GM12891 (cell line): ENCODE data around the gene GPX1.
"Not testable (repeated sequence)": the region's sequence is repeated elsewhere in the genome, so short reads cannot be mapped to it uniquely, and the experiment has no call there.

Experiments
- DNase-seq: peaks from one replicate; pipeline ENCODE4 v3.0.0; 2011; ENCODE audit warnings: low spot score; ENCODE audit not compliant: insufficient read length
- FAIRE-seq: peaks from 2 replicates; lab custom pipeline; 2011; peaks lifted over from hg19 to GRCh38; lab: Jason Lieb, UNC
- PAX5 ChIP-seq: IDR thresholded peaks from 2 replicates; pipeline ENCODE4 v1.6.1; 2011; ENCODE audit warnings: low read length, moderate library complexity, mild to moderate bottlenecking; ENCODE audit not compliant: insufficient read depth, severe bottlenecking
- POLR2A ChIP-seq: IDR thresholded peaks from 2 replicates; pipeline ENCODE4 v1.6.1; 2011; ENCODE audit warnings: low read depth, low read length, control low read depth
- POLR2AphosphoS5 ChIP-seq: IDR thresholded peaks from 2 replicates; pipeline ENCODE4 v1.6.1; 2011; ENCODE audit warnings: low read depth, low read length, control low read depth
- POU2F2 ChIP-seq: IDR thresholded peaks from 2 replicates; pipeline ENCODE4 v1.6.1; 2011; ENCODE audit warnings: low read depth, mild to moderate bottlenecking, control low read depth, low read length, moderate library complexity
- SPI1 ChIP-seq: IDR thresholded peaks from 2 replicates; pipeline ENCODE4 v1.6.1; 2011; ENCODE audit warnings: low read depth, low read length, control low read depth
- TAF1 ChIP-seq: IDR thresholded peaks from 2 replicates; pipeline ENCODE4 v1.6.1; 2011; ENCODE audit warnings: low read depth, low read length, control low read depth

The GPX1 gene

GRCh38 chr3:49359623-49360022 lies 1.5 kb upstream of the GPX1 start:
- TF ChIP-seq POLR2A (no peak), PAX5 (no peak), POLR2AphosphoS5 (no peak), POU2F2 (no peak), SPI1 (no peak), TAF1 (no peak)
- no peak for FAIRE-seq
- no peak for DNase-seq

DNA sequence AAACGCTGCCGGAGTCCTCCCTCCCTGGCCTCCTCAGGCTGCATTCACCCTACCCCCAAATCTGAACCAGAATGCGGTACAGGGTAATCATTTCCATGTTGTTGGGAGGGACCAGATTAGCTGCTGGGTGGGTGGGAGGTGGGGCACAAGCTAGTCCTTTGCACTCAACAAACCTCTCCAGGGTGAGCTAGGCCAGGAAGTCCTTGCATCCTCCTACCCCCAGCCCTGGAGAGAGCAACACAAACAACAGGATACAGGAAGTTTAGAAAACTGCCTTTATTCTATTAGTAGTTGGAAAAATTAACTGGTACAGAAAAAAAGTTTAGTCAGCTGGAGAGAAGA lies 702 bp upstream of the GPX1 start:
- FAIRE-seq, result peak; percentile 23
- no peak for TF ChIP-seq POU2F2
- no peak for TF ChIP-seq POLR2AphosphoS5
- TF ChIP-seq SPI1, result no peak
- TF ChIP-seq TAF1, result no peak
- TF ChIP-seq PAX5, result no peak
- no peak for TF ChIP-seq POLR2A
- DNase-seq, result no peak

GRCh38 chr3:49357443-49358216 lies 523 bp downstream of the GPX1 start:
- FAIRE-seq, result peak; percentile 63
- not testable (repeated sequence) for DNase-seq

- not testable (repeated sequence) for DNase-seq, FAIRE-seq
Measured at GRCh38 chr3:49357095-49357442, 1.1 kb downstream of the GPX1 start.

GRCh38 chr3:49352890-49353421 lies 5.2 kb downstream of the GPX1 start:
- no peak for TF ChIP-seq TAF1
- no peak for TF ChIP-seq POLR2A
- 0 out of 2 replicates have a peak, but pooled peaks have one; percentile 0 for TF ChIP-seq POLR2AphosphoS5
- FAIRE-seq, result no peak

DNA sequence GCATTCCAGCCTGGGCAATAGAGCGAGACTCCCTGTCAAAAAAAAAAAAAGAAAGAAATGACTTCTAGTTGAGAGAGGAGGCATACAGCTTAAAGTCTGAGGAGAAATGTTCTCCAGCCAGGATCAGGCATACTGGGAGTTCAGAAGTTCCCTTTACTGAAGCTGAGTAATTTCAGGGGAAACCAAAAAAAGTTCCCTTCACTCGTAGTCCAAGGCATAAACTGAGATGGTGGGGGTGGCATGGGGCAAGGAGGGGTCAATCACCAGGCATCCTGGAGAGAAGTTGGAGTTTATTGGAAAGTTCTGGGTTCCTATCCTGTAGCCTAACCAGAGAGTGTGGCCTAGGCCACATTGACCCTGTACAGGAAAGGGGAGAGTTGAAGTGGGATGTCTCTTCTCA lies 5.9 kb downstream of the GPX1 start:
- FAIRE-seq (no peak), DNase-seq (no peak)
- TF ChIP-seq PAX5 (no peak), SPI1 (no peak), TAF1 (no peak), POU2F2 (no peak), POLR2A (no peak), POLR2AphosphoS5 (no peak)

More at GRCh38 chr3:49352890-49353421, 5.2 kb downstream of the GPX1 start:
- no peak for DNase-seq

GRCh38 chr3:49351521-49352011 lies 6.6 kb downstream of the GPX1 start:
- FAIRE-seq (peak; percentile 45), DNase-seq (no peak)
- TF ChIP-seq TAF1, result no peak
- no peak for TF ChIP-seq SPI1
- TF ChIP-seq POU2F2, result no peak
- no peak for TF ChIP-seq PAX5
- TF ChIP-seq POLR2A, result no peak
- no peak for TF ChIP-seq POLR2AphosphoS5

GRCh38 chr3:49349348-49350114 lies 8.6 kb downstream of the GPX1 start:
- DNase-seq, result no peak
- TF ChIP-seq TAF1 (no peak), POLR2AphosphoS5 (no peak), POLR2A (no peak), POU2F2 (no peak), SPI1 (no peak), PAX5 (no peak)
- no peak for FAIRE-seq

GRCh38 chr3:49348361-49348760 lies 9.8 kb downstream of the GPX1 start:
- not testable (repeated sequence) for FAIRE-seq, DNase-seq

DNA sequence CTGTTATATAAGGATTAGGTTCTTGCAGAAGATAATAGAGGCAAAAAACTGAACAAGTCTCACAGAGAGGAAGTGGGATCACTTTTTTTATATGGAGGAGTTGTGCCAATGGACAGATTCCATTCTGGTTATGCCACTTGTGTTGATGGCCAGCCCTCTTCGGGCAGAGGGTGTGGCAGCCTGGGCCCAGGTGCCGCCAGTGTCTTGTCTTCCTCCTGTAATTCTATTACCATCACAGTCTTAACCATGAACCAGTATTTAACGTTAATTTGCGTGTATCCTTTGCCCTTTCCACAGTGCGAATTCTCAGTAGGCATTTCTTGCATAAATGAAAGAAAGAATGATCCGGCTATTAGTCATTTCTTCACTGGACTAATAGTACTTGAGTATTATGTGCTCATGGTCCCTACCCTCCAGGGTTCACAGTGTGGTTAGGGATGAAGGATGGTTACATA lies 11.3 kb downstream of the GPX1 start:
- no peak for FAIRE-seq
- DNase-seq, result no peak

GRCh38 chr3:49343163-49343562 lies 15.0 kb downstream of the GPX1 start:
- DNase-seq (no peak), FAIRE-seq (peak; percentile 20)
- TF ChIP-seq POLR2A (no peak), POU2F2 (no peak), SPI1 (no peak), PAX5 (no peak), POLR2AphosphoS5 (no peak), TAF1 (no peak)

More for the DNA sequence above, 11.3 kb downstream of the GPX1 start:
- TF ChIP-seq POLR2AphosphoS5, result no peak
- TF ChIP-seq SPI1, result peak; percentile 52
